ENCODE data around the gene HSPG2.

HSPG2 gene

GRCh38 chr1:21882721-21883415 is 54.2 kb downstream of the HSPG2 start:
- Histone ChIP-seq H2BK120ac (ENCODE audit: low read depth, low read length) (no peak overlapping the region), H3K56ac (ENCODE audit: low read length) (no peak overlapping the region), H3K79me2 (ENCODE audit: control insufficient read depth, insufficient read depth, low read length) (no peaks in the 10 kb centered on the region), H3K4ac (ENCODE audit: low read depth, low read length) (no peak overlapping the region), H3K36me3 (ENCODE audit: control insufficient read depth, insufficient read depth, low read length) (peaks cover 10% of the 10 kb centered on the region), H2AK5ac (ENCODE audit: low read length) (no peak overlapping the region), H3K27me3 (ENCODE audit: insufficient read depth, low read length, poor library complexity) (no peaks in the 10 kb centered on the region), H3K79me1 (ENCODE audit: low read length) (no peaks in the 10 kb centered on the region), H2BK5ac (ENCODE audit: low read length) (no peak overlapping the region), H3K4me3 (ENCODE audit: low read length) (no peak overlapping the region), H3K4me1 (ENCODE audit: control insufficient read depth, low read depth, low read length) (no peaks in the 10 kb centered on the region), H3K4me2 (ENCODE audit: low read length) (no peak overlapping the region), H4K5ac (ENCODE audit: low read length) (no peak overlapping the region), H2BK15ac (replicated peaks; ENCODE audit: low read depth) (no peak overlapping the region), H3K27ac (ENCODE audit: low read depth, low read length) (no peak overlapping the region), H4K8ac (ENCODE audit: low read depth, low read length) (no peak overlapping the region), H3K9ac (ENCODE audit: low read length) (no peak overlapping the region), H3K23ac (ENCODE audit: low read length) (no peak overlapping the region), H3K18ac (ENCODE audit: low read length) (no peak overlapping the region)
- no peak for DNase-seq
- no CpG with 5 or more reads among the region's 11 CpGs for WGBS (ENCODE audit: extremely low coverage, insufficient coverage, low lambda C conversion rate)

GRCh38 chr1:21881250-21881649 is 55.9 kb downstream of the HSPG2 start:
- WGBS (ENCODE audit: extremely low coverage, insufficient coverage, low lambda C conversion rate): no CpG with 5 or more reads among the region's 12 CpGs
- H4K8ac ChIP-seq (ENCODE audit: low read depth, low read length): no peak overlapping the region
- H3K4ac ChIP-seq (ENCODE audit: low read depth, low read length): no peak overlapping the region
- H3K4me3 ChIP-seq (ENCODE audit: low read length): no peak overlapping the region
- no peaks in the 10 kb centered on the region for H3K79me2 ChIP-seq (ENCODE audit: control insufficient read depth, insufficient read depth, low read length)
- H2BK5ac ChIP-seq (ENCODE audit: low read length): no peak overlapping the region
- no peak for DNase-seq
- no peak overlapping the region for H3K18ac ChIP-seq (ENCODE audit: low read length)
- H3K4me1 ChIP-seq (ENCODE audit: control insufficient read depth, low read depth, low read length): no peaks in the 10 kb centered on the region
- no peak overlapping the region for H4K5ac ChIP-seq (ENCODE audit: low read length)
- H2BK120ac ChIP-seq (ENCODE audit: low read depth, low read length): no peak overlapping the region
- no peak overlapping the region for H3K9ac ChIP-seq (ENCODE audit: low read length)
- H3K27ac ChIP-seq (ENCODE audit: low read depth, low read length): no peak overlapping the region
- H2AK5ac ChIP-seq (ENCODE audit: low read length): no peak overlapping the region
- no peaks in the 10 kb centered on the region for H3K27me3 ChIP-seq (ENCODE audit: insufficient read depth, low read length, poor library complexity)
- peaks cover 8% of the 10 kb centered on the region for H3K36me3 ChIP-seq (ENCODE audit: control insufficient read depth, insufficient read depth, low read length)
- H3K79me1 ChIP-seq (ENCODE audit: low read length): no peaks in the 10 kb centered on the region
- H3K4me2 ChIP-seq (ENCODE audit: low read length): no peak overlapping the region
- H2BK15ac ChIP-seq (replicated peaks; ENCODE audit: low read depth): no peak overlapping the region
- no peak overlapping the region for H3K56ac ChIP-seq (ENCODE audit: low read length)
- H3K23ac ChIP-seq (ENCODE audit: low read length): no peak overlapping the region

GRCh38 chr1:21880619-21880970 is 56.5 kb downstream of the HSPG2 start:
- Histone ChIP-seq H3K79me2 (ENCODE audit: control insufficient read depth, insufficient read depth, low read length) (no peaks in the 10 kb centered on the region), H3K27ac (ENCODE audit: low read depth, low read length) (no peak overlapping the region), H3K4ac (ENCODE audit: low read depth, low read length) (no peak overlapping the region), H2BK120ac (ENCODE audit: low read depth, low read length) (no peak overlapping the region), H3K4me3 (ENCODE audit: low read length) (no peak overlapping the region), H3K27me3 (ENCODE audit: insufficient read depth, low read length, poor library complexity) (no peaks in the 10 kb centered on the region), H3K4me1 (ENCODE audit: control insufficient read depth, low read depth, low read length) (no peaks in the 10 kb centered on the region), H3K56ac (ENCODE audit: low read length) (no peak overlapping the region), H3K79me1 (ENCODE audit: low read length) (no peaks in the 10 kb centered on the region), H2BK15ac (replicated peaks; ENCODE audit: low read depth) (no peak overlapping the region), H4K8ac (ENCODE audit: low read depth, low read length) (no peak overlapping the region), H3K18ac (ENCODE audit: low read length) (no peak overlapping the region), H3K9ac (ENCODE audit: low read length) (no peak overlapping the region), H2BK5ac (ENCODE audit: low read length) (no peak overlapping the region), H3K23ac (ENCODE audit: low read length) (no peak overlapping the region), H3K4me2 (ENCODE audit: low read length) (no peak overlapping the region), H4K5ac (ENCODE audit: low read length) (no peak overlapping the region), H3K36me3 (ENCODE audit: control insufficient read depth, insufficient read depth, low read length) (peaks cover 8% of the 10 kb centered on the region), H2AK5ac (ENCODE audit: low read length) (no peak overlapping the region)
- no CpG with 5 or more reads among the region's 16 CpGs for WGBS (ENCODE audit: extremely low coverage, insufficient coverage, low lambda C conversion rate)
- no peak for DNase-seq

GRCh38 chr1:21879928-21880618 is 57.0 kb downstream of the HSPG2 start:
- Histone ChIP-seq H3K4ac (ENCODE audit: low read depth, low read length) (no peak overlapping the region), H3K4me2 (ENCODE audit: low read length) (no peak overlapping the region), H3K79me2 (ENCODE audit: control insufficient read depth, insufficient read depth, low read length) (no peaks in the 10 kb centered on the region), H4K5ac (ENCODE audit: low read length) (no peak overlapping the region), H2BK120ac (ENCODE audit: low read depth, low read length) (no peak overlapping the region), H3K23ac (ENCODE audit: low read length) (no peak overlapping the region), H4K8ac (ENCODE audit: low read depth, low read length) (no peak overlapping the region), H3K27me3 (ENCODE audit: insufficient read depth, low read length, poor library complexity) (no peaks in the 10 kb centered on the region), H2AK5ac (ENCODE audit: low read length) (no peak overlapping the region), H3K4me3 (ENCODE audit: low read length) (no peak overlapping the region), H3K56ac (ENCODE audit: low read length) (no peak overlapping the region), H3K79me1 (ENCODE audit: low read length) (no peaks in the 10 kb centered on the region), H3K36me3 (ENCODE audit: control insufficient read depth, insufficient read depth, low read length) (peaks cover 8% of the 10 kb centered on the region), H3K18ac (ENCODE audit: low read length) (no peak overlapping the region), H3K27ac (ENCODE audit: low read depth, low read length) (no peak overlapping the region), H2BK5ac (ENCODE audit: low read length) (no peak overlapping the region), H2BK15ac (replicated peaks; ENCODE audit: low read depth) (no peak overlapping the region), H3K4me1 (ENCODE audit: control insufficient read depth, low read depth, low read length) (no peaks in the 10 kb centered on the region), H3K9ac (ENCODE audit: low read length) (no peak overlapping the region)
- WGBS (ENCODE audit: extremely low coverage, insufficient coverage, low lambda C conversion rate): no CpG with 5 or more reads among the region's 19 CpGs
- DNase-seq: no peak

GRCh38 chr1:21878840-21879478 is 58.2 kb downstream of the HSPG2 start:
- Histone ChIP-seq H3K4me3 (ENCODE audit: low read length) (no peak overlapping the region), H3K9ac (ENCODE audit: low read length) (no peak overlapping the region), H3K18ac (ENCODE audit: low read length) (no peak overlapping the region), H2BK120ac (ENCODE audit: low read depth, low read length) (no peak overlapping the region), H3K4me2 (ENCODE audit: low read length) (no peak overlapping the region), H3K27me3 (ENCODE audit: insufficient read depth, low read length, poor library complexity) (no peaks in the 10 kb centered on the region), H3K36me3 (ENCODE audit: control insufficient read depth, insufficient read depth, low read length) (peaks cover 7% of the 10 kb centered on the region), H3K79me1 (ENCODE audit: low read length) (no peaks in the 10 kb centered on the region), H3K4ac (ENCODE audit: low read depth, low read length) (no peak overlapping the region), H2BK5ac (ENCODE audit: low read length) (no peak overlapping the region), H3K27ac (ENCODE audit: low read depth, low read length) (no peak overlapping the region), H3K56ac (ENCODE audit: low read length) (no peak overlapping the region), H3K79me2 (ENCODE audit: control insufficient read depth, insufficient read depth, low read length) (no peaks in the 10 kb centered on the region), H2AK5ac (ENCODE audit: low read length) (no peak overlapping the region), H3K4me1 (ENCODE audit: control insufficient read depth, low read depth, low read length) (no peaks in the 10 kb centered on the region), H2BK15ac (replicated peaks; ENCODE audit: low read depth) (no peak overlapping the region), H4K5ac (ENCODE audit: low read length) (no peak overlapping the region), H4K8ac (ENCODE audit: low read depth, low read length) (no peak overlapping the region), H3K23ac (ENCODE audit: low read length) (no peak overlapping the region)
- DNase-seq: no peak
- no CpG with 5 or more reads among the region's 11 CpGs for WGBS (ENCODE audit: extremely low coverage, insufficient coverage, low lambda C conversion rate)
